CD4-positive, alpha-beta T cell treated with Interleukin-17A for 4 hours (primary cell): ENCODE measurements around the gene ACLY.

ENCODE experiments used
- DNase-seq: peaks from one replicate; pipeline ENCODE4 v3.0.0-alpha.2; 2020; ENCODE audit warnings: mixed read lengths

The ACLY gene

GRCh38 chr17:41918314-41919164 lies at the start of gene ACLY:
Gene ACLY, minus strand, starts transcription at chr17:41918951. Its CDS starts 5,078 bp downstream, at chr17:41913873.
- peak; percentile 98 for DNase-seq

GRCh38 chr17:41967921-41968578 lies 49.3 kb upstream of the ACLY start:
- DNase-seq = no peak

DNA sequence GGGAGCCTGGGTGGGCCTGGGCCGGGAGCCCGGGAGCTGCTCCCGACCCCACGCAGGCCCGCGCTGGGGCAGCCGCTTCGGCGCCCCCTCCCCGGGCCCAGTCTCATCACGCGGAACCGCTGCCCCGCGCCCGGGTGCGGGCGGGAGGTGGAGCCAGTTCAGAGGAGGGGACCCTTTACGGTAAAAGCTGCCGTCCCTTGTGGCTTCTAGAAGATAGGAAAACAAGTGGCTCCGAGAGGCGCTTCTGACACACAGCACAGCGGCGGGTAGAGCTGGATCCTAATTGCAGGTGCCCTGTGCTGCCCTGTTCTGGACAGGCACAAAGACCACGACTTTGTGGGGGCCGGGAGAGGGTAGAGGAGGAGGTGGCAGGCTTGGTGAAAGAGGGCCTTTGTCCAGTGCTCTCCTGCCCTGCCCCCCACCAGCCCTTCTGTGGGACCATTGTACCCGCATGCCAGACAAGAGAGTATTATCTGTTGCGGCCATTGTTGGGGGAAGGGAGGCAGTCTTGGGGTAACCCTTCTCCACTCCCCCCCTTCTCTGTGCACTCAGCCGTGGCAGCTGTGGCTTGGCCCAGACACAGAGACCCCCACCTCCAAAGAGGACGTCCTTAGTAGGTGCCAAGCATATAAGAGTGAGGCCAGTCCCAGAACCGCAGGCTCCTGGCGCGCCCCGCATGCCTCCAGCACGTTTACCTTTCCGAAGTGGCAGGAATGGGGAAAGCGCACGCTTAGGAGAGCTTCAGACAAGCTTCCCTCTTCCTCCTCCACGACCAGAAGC lies 48.6 kb upstream of the ACLY start:
- peak; percentile 53 for DNase-seq

GRCh38 chr17:41966463-41967140 lies 47.9 kb upstream of the ACLY start, which contains the start of gene CNP:
Gene CNP, plus strand, starts transcription at chr17:41966795. Its CDS starts 90 bp downstream, at chr17:41966885.
- DNase-seq = peak; percentile 95

DNA sequence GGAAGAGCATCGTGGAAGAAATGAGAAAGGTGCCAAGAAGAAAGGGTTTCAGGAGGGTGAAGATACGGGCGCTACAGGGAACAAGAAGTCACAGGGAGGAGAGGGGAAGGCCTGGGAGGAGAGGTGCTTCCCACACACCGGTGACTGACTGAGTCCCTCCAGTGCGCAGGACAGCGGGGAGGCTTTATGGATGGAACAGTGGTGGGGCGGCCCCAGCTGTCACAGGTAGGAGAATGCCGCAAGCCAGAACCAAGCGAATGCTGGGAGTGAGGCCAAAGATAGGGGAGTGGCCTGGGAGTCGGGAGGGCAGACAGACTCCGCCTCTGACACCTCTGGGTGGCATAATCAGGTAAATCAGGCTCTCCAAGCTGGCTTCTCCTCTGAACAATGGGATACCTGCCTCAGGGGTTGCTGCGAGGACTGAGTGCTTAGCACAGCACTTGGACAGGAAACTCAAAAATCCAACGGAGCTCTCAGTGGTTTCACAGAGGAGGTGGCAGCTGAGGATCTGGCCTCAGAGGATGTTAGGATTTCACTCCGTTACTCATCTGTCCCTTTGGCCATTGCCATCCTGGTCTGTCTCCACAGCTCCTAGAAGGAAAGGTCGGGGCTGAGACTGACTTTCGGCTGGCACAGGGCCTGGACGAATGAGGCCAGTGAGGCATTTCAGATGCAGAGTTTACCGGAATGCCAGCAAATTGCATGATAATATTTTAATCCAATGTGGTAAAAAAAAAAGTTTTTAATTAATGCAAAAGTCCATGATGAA lies 47.1 kb upstream of the ACLY start:
- DNase-seq = peak; percentile 80

GRCh38 chr17:41962768-41963434 lies 44.1 kb upstream of the ACLY start:
- peak; percentile 79 for DNase-seq

GRCh38 chr17:41962111-41962510 lies 43.4 kb upstream of the ACLY start:
- DNase-seq = no peak

DNA sequence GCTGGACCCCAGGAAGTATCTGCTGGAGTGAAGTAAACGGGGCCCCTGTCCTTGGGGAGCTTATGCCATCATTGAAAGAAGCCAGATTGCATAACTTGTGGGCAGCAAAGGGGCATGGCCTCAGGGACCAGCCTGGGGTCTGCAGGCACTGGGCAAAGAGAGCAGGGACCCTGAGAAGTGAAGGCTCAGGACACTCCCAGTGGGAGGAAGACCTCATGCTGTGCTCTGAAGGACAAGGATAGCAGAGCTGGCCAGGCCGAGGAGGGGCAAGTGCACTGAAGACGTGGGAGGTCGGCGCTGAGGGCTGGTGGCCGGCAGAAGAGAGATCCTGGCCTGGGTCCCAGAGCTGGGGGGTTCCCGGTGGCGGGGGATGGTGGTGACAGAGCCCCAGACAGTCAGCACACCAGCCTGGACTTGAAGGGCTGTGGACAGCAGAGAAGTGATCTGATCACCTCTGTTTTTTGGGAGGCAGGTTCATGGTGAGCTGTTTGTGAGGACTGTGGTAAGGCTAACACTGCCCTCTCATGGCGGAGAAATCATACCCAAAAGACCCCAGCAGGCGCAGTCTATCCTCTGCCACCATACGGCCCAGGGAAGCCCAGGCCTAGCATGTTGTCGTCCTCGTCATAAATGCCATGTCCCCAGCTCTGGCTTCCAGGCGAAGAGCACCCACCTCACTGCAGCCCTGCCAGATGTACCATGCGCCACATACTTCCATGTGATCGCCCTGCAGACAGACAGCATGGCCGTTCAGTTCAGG lies 40.8 kb upstream of the ACLY start:
- no peak for DNase-seq

DNA sequence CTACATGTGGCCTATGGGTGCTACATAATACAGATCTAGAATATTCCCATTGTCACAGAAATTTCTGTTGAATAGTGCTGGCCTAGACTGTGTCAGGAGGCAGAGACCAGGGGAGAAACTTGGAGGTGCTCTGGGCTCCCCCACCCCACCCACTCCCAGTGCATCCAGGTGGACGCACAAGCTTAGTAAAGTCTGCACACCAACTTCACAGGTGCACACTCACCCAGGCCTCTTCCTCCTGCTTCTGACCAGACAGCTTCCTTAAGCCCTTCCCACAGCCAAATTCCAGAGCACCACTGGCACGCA lies 40.2 kb upstream of the ACLY start:
- no peak for DNase-seq

DNA sequence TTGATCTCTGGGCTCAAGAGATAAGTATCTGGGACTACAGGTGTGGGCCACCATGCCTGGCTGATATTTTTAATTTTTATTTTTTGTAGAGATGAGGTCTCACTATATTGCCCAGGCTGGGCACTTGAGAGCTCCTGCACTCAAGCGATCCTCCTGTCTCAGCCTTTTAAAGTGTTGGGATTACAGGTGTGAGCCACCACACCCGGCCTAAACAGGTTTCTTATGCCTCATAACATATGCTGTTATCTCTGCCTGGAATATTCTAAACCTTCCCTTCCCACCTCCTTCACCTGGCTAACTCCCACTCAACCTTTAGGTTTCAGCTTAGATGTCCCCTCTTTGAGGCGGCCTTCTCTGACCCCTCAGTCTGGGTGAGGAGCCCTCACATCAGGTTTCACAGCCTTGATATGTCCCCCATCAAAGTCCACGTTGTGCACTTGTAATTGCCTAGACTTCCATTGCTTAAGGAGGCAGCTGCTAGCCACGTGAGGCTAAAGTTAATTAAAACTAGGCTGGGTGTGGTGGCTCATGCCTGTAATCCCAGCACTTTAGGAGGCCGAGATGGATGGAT lies 39.2 kb upstream of the ACLY start:
- no peak for DNase-seq

GRCh38 chr17:41957031-41957868 lies 38.5 kb upstream of the ACLY start:
- no peak for DNase-seq

DNA sequence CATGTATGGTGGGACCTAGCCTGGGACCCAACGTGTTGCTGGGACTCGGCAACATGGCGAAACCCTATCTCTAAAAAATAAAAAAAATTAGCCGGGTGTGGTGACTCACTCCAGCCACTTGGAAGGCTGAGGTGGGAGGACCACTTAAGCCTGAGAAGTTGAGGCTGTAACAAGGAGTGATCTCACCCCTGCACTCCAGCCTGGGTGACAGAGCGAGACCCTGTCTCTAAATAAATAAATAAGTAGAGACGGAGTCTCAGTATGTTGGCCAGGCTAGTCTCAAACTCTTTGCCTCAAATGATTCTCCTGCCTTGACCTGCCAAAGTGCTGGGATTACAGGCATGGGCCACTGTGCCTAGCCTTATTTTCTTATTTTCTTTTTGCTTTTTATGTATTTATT lies 37.8 kb upstream of the ACLY start:
- no peak for DNase-seq

- no peak for DNase-seq
Observed at GRCh38 chr17:41948762-41949460, 30.2 kb upstream of the ACLY start.

DNA sequence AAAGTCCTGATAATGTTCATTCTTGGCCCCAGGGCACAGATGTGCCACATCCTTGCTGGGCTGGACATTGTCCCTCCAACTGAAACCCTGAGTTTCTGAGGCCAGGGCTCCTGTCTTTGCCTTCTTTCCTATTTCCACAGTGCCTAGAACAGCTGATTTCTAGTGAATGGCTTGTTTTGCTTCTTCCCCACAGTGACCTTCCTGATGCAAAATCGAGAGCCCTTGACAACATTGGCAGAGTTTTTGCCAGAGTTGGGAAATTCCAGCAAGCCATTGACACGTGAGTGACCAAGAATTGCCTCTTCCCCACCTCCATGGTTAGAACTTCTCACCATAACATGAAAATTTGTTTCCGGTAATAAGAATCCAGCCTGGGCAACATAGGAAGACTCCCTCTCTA lies 26.2 kb upstream of the ACLY start:
- no peak for DNase-seq

DNA sequence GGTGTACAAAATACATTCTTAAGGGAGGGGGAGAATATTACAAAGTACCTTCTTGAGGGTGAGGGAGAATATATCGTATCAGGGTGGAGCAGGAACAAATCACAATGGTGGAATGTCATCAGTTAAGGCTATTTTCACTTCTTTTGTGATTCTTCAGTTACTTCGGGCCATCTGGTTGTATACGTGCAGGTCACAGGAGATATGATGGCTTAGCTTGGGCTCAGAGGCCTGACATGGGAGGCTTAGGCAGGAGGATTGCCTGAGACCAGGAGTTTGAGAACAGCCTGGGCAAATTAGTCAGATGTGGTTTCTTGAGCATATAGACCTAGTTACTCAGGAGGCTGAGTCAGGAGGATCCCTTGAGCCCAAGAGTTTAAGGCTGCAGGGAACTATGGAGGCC lies 24.7 kb upstream of the ACLY start:
- no peak for DNase-seq

GRCh38 chr17:41942626-41943373 lies 24.0 kb upstream of the ACLY start:
- no peak for DNase-seq

- DNase-seq = no peak
Observed at GRCh38 chr17:41941168-41941567, 22.4 kb upstream of the ACLY start.

- DNase-seq = no peak
Observed at GRCh38 chr17:41939693-41940090, 20.9 kb upstream of the ACLY start.
